Activated naive CD4-positive, alpha-beta T cell treated with anti-CD3 and anti-CD28 coated beads for 36 hours (primary cell): ENCODE results near the gene FOXO1. TPM values are rescaled to one million over a fixed set of nuclear protein-coding genes. Genes with fewer than 3 reads are reported as not detected.

Source experiments
- CTCF ChIA-PET: fragments of 350-600 bp; sonication (Branson Sonifier 250); formaldehyde crosslinking; loops from one replicate; lab custom pipeline; 2021; ENCODE audit warnings: antibody characterized with exemption; lab: Charles Lee
- DNase-seq: peaks from one replicate; pipeline ENCODE4 v3.0.0-alpha.2; 2020
- H3K27ac Mint-ChIP-seq: one replicate; pipeline ENCODE4 v1.8.0; 2021; ENCODE audit warnings: mild to moderate bottlenecking, mixed read lengths
- H3K27me3 Mint-ChIP-seq: one replicate; pipeline ENCODE4 v1.8.0; 2021; ENCODE audit warnings: low read depth, mixed read lengths
- H3K36me3 Mint-ChIP-seq: one replicate; pipeline ENCODE4 v1.8.0; 2021; ENCODE audit warnings: low read depth, mixed read lengths
- H3K4me1 Mint-ChIP-seq: one replicate; pipeline ENCODE4 v1.8.0; 2021; ENCODE audit warnings: low read depth, mixed read lengths
- H3K4me3 Mint-ChIP-seq: one replicate; pipeline ENCODE4 v1.8.0; 2021; ENCODE audit warnings: mild to moderate bottlenecking, moderate library complexity, mixed read lengths
- H3K9me3 Mint-ChIP-seq: one replicate; pipeline ENCODE4 v1.8.0; 2021; ENCODE audit warnings: mixed read lengths
- intact Hi-C: fragments of 100-400 bp; cut with micrococcal nuclease; formaldehyde crosslinking; loops from one replicate; pipeline ENCODE4 v1.15.1; 2023
- total RNA-seq, 2 experiments: library from RNA; stranded (reverse); gene quantifications; one replicate each; pipeline ENCODE4 v1.2.3, GENCODE V29; 2021

FOXO1 gene
- total RNA-seq, 2 experiments from 2014 or later, result 30.9 to 32.1 TPM

- Mint-ChIP-seq H3K9me3 (peaks cover 2% of the 10 kb centered on the region), H3K27me3 (no peaks in the 10 kb centered on the region), H3K4me3 (peak overlapping the region; percentile 71), H3K27ac (peak overlapping the region; percentile 95), H3K36me3 (peaks cover 18% of the 10 kb centered on the region), H3K4me1 (peaks cover 93% of the 10 kb centered on the region)
- DNase-seq, result peak; percentile 73
- CTCF ChIA-PET, result interaction anchor here (0.6 to 1.3 kb wide), 6 partner anchors 9 to 432 kb away, joined by 3 to 5 read pairs (median 3); no protein-coding TSS in a partner anchor
- intact Hi-C loops, result loop anchor here (1.0 to 5.0 kb wide), 5 partner anchors 13 to 511 kb away; no protein-coding TSS in a partner anchor
These were observed 53.1 kb downstream of the FOXO1 start for GRCh38 chr13:40613192-40613818.

DNA sequence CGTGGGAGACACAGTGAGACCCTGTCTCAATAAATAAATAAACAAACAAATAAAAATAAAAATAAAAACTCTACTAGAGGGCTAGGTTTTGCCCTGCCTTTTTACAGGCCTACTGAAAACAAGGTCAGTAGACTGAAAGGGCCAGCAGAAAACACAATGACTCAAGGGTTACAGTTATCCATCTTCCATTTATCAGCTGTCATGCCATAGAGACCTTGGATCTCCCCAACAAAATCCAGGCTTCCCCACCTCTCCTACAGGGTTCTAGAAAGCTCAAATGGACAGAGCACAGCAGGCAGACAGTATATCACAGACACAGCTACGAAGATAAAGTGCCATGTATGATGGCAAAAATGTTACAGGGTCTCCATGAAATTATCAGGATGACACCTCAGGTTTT lies 54.4 kb downstream of the FOXO1 start:
- CTCF ChIA-PET, result interaction anchor here (0.6 kb wide), 1 partner anchor 49 kb away, joined by 3 read pairs; no protein-coding TSS in a partner anchor
- H3K36me3 Mint-ChIP-seq, result peaks cover 24% of the 10 kb centered on the region
- H3K27ac Mint-ChIP-seq, result peak overlapping the region; percentile 95
- H3K27me3 Mint-ChIP-seq, result no peaks in the 10 kb centered on the region
- peaks cover 91% of the 10 kb centered on the region for H3K4me1 Mint-ChIP-seq
- no peak overlapping the region for H3K4me3 Mint-ChIP-seq
- intact Hi-C loops, result loop anchor here (2.0 to 5.0 kb wide), 2 partner anchors 17 to 510 kb away; no protein-coding TSS in a partner anchor
- peaks cover 2% of the 10 kb centered on the region for H3K9me3 Mint-ChIP-seq
- DNase-seq, result no peak

DNA sequence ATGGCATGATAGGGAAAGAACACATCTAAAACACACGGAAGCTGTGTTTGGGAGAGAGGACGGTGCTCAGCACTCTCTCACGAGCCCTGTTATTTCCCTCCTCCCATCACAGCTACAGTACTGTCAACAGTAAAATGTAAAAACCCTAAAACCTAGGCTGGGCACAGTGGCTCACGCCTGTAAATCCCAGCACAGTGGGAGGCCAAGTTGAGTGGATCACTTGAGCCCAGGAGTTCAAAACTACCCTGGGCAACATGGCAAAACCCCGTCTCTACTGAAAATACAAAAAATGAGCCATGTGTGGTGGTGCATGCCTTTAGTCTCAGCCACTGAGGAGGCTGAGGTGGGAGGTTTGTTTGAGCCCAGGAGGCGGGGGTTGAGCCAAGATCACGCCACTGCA lies 54.8 kb downstream of the FOXO1 start:
- peak overlapping the region; percentile 81 for H3K27ac Mint-ChIP-seq
- no peak for DNase-seq
- H3K4me1 Mint-ChIP-seq, result peaks cover 91% of the 10 kb centered on the region
- CTCF ChIA-PET, result interaction anchor here (0.6 kb wide), 1 partner anchor 49 kb away, joined by 3 read pairs; no protein-coding TSS in a partner anchor
- no peaks in the 10 kb centered on the region for H3K27me3 Mint-ChIP-seq
- intact Hi-C loops, result loop anchor here (2.0 to 5.0 kb wide), 2 partner anchors 17 to 509 kb away; no protein-coding TSS in a partner anchor
- H3K4me3 Mint-ChIP-seq, result no peak overlapping the region
- H3K9me3 Mint-ChIP-seq, result peaks cover 2% of the 10 kb centered on the region
- peaks cover 24% of the 10 kb centered on the region for H3K36me3 Mint-ChIP-seq

- Mint-ChIP-seq H3K36me3 (peaks cover 24% of the 10 kb centered on the region), H3K27me3 (no peaks in the 10 kb centered on the region), H3K9me3 (peaks cover 2% of the 10 kb centered on the region), H3K4me3 (no peak overlapping the region), H3K27ac (peak overlapping the region; percentile 81), H3K4me1 (peaks cover 91% of the 10 kb centered on the region)
- CTCF ChIA-PET, result no interaction called here
- DNase-seq, result no peak
- intact Hi-C loops, result loop anchor here (5.0 kb wide), 1 partner anchor 509 kb away; no protein-coding TSS in a partner anchor
These were observed 55.4 kb downstream of the FOXO1 start for GRCh38 chr13:40611004-40611403.

- CTCF ChIA-PET, result no interaction called here
- Mint-ChIP-seq H3K36me3 (peaks cover 24% of the 10 kb centered on the region), H3K4me1 (peaks cover 91% of the 10 kb centered on the region), H3K27ac (peak overlapping the region; percentile 81), H3K27me3 (no peaks in the 10 kb centered on the region), H3K9me3 (peaks cover 2% of the 10 kb centered on the region), H3K4me3 (no peak overlapping the region)
- intact Hi-C loops, result loop anchor here (5.0 kb wide), 1 partner anchor 508 kb away; no protein-coding TSS in a partner anchor
- no peak for DNase-seq
These were observed 56.3 kb downstream of the FOXO1 start for GRCh38 chr13:40609972-40610726.

DNA sequence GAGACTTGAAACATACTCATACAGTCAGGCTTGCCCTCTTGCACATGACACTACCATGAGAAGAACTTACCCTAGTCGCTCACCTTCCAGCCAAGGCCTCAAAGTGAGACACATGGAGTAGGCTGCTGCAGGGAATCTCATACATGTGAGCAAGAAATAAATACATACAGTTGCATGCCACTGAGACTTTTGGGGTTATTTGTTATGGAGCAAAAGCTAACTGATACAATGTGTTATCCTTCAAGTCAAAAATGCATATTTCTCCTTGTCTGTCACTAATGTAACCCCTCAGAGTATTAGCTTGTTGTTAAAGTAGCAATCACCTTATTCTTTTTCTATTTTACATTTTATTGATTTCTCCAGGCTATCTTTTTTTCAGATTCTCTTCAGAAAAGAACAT lies 58.1 kb downstream of the FOXO1 start:
- Mint-ChIP-seq H3K4me3 (no peak overlapping the region), H3K9me3 (peaks cover 2% of the 10 kb centered on the region), H3K27ac (peak overlapping the region; percentile 51), H3K27me3 (no peaks in the 10 kb centered on the region), H3K4me1 (peaks cover 87% of the 10 kb centered on the region), H3K36me3 (peaks cover 23% of the 10 kb centered on the region)
- DNase-seq, result no peak
- intact Hi-C loops, result no loop called here
- CTCF ChIA-PET, result interaction anchor here (0.9 to 1.4 kb wide), 2 partner anchors 11 to 60 kb away, joined by 5 read pairs; no protein-coding TSS in a partner anchor

GRCh38 chr13:40605573-40605972 lies 60.9 kb downstream of the FOXO1 start:
- intact Hi-C loops, result no loop called here
- peak overlapping the region; percentile 57 for H3K27ac Mint-ChIP-seq
- peaks cover 2% of the 10 kb centered on the region for H3K9me3 Mint-ChIP-seq
- H3K4me3 Mint-ChIP-seq, result no peak overlapping the region
- CTCF ChIA-PET, result interaction anchor here (0.7 kb wide), 1 partner anchor 11 kb away, joined by 4 read pairs; no protein-coding TSS in a partner anchor
- H3K36me3 Mint-ChIP-seq, result peaks cover 13% of the 10 kb centered on the region
- peaks cover 82% of the 10 kb centered on the region for H3K4me1 Mint-ChIP-seq
- H3K27me3 Mint-ChIP-seq, result no peaks in the 10 kb centered on the region
- DNase-seq, result no peak

- DNase-seq, result no peak
- Mint-ChIP-seq H3K36me3 (peaks cover 13% of the 10 kb centered on the region), H3K27me3 (no peaks in the 10 kb centered on the region), H3K9me3 (peaks cover 2% of the 10 kb centered on the region), H3K4me1 (peaks cover 84% of the 10 kb centered on the region), H3K27ac (peak overlapping the region; percentile 46), H3K4me3 (no peak overlapping the region)
- intact Hi-C loops, result loop anchor here (5.0 kb wide), 1 partner anchor 403 kb away; no protein-coding TSS in a partner anchor
- CTCF ChIA-PET, result interaction anchor here (0.7 to 1.2 kb wide), 2 partner anchors 9 kb away, joined by 3 read pairs; no protein-coding TSS in a partner anchor
These were observed 62.3 kb downstream of the FOXO1 start for GRCh38 chr13:40604135-40604534.

DNA sequence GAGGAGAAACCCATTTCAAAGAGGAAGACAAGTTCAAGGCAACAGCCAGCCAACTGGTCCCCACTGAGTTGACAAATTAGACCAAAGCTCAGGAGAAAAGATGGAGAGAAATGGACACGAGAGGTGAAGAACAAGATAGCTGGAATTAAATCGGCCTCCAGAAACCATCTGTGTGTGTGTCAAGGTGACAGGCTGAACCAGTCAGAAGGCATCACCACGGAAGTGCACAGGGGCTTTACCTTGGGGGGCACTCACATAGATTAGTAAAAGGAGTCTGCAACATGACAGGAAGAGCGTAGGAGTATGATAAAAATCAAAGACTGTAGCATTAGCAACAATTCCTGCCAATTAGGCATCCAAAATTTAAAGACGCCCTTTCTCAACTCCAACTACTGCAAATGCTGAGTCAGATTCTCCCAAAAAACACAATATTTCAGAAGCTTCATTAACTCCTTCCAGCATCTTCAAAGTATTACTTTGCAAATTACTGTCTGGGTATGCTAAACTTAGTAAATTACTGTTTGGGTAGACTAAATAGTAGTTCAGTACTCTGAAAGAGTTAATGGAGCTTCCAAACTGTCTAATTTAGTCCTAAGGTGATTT lies 66.2 kb downstream of the FOXO1 start:
- H3K9me3 Mint-ChIP-seq, result no peaks in the 10 kb centered on the region
- CTCF ChIA-PET, result interaction anchor here (0.7 kb wide), 1 partner anchor 16 kb away, joined by 3 read pairs; no protein-coding TSS in a partner anchor
- H3K4me1 Mint-ChIP-seq, result peaks cover 90% of the 10 kb centered on the region
- intact Hi-C loops, result loop anchor here (1.0 to 5.0 kb wide), 5 partner anchors 13 to 407 kb away; no protein-coding TSS in a partner anchor
- DNase-seq, result peak; percentile 76
- peak overlapping the region; percentile 93 for H3K27ac Mint-ChIP-seq
- no peaks in the 10 kb centered on the region for H3K36me3 Mint-ChIP-seq
- no peaks in the 10 kb centered on the region for H3K27me3 Mint-ChIP-seq
- H3K4me3 Mint-ChIP-seq, result peak overlapping the region; percentile 53

DNA sequence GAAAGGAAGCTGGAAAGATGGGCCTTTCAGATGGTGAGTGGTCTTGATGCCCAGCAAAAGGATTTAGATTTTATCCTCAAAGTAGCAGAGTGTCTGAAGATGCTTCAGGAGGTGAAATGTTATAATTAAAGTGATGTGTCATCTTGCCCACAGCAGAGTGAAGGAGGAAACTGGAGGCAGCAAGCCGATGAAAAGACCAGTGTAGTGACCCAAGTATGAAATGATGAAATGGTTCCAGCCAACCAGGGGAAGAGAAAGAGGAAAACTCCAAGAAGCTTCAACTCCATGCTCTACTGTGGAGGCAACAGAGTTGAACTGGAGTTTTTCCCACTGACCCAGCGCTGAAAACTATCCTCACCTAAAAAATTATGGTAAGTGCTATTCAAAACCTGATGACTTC lies 66.7 kb downstream of the FOXO1 start:
- CTCF ChIA-PET, result interaction anchor here (0.7 kb wide), 1 partner anchor 16 kb away, joined by 3 read pairs; no protein-coding TSS in a partner anchor
- Mint-ChIP-seq H3K27ac (peak overlapping the region; percentile 93), H3K27me3 (no peaks in the 10 kb centered on the region), H3K36me3 (no peaks in the 10 kb centered on the region), H3K4me1 (peaks cover 93% of the 10 kb centered on the region), H3K9me3 (no peaks in the 10 kb centered on the region), H3K4me3 (peak overlapping the region; percentile 53)
- intact Hi-C loops, result loop anchor here (1.0 to 5.0 kb wide), 12 partner anchors 10 to 451 kb away; no protein-coding TSS in a partner anchor
- DNase-seq, result no peak

GRCh38 chr13:40599124-40599523 lies 67.3 kb downstream of the FOXO1 start:
- Mint-ChIP-seq H3K4me1 (peaks cover 93% of the 10 kb centered on the region), H3K36me3 (no peaks in the 10 kb centered on the region), H3K27me3 (no peaks in the 10 kb centered on the region), H3K4me3 (peak overlapping the region; percentile 53), H3K9me3 (no peaks in the 10 kb centered on the region), H3K27ac (peak overlapping the region; percentile 93)
- CTCF ChIA-PET, result interaction anchor here (0.7 to 1.1 kb wide), 2 partner anchors 160 to 224 kb away, joined by 3 read pairs; no protein-coding TSS in a partner anchor
- peak; percentile 44 for DNase-seq
- intact Hi-C loops, result loop anchor here (1.0 to 5.0 kb wide), 7 partner anchors 10 to 450 kb away; no protein-coding TSS in a partner anchor
